Stimulated activated CD8-positive, alpha-beta memory T cell treated with anti-CD3 and anti-CD28 coated beads, Interleukin-2, amount 100 ng/mL, for 48 hours (primary cell): Measurements from ENCODE around the gene DNM3.
A peak's percentile ranks its signal among the peaks of the same experiment; 100 is the strongest.

Source experiments
- DNase-seq, 2 donors: peaks; one replicate each; pipeline ENCODE4 v3.0.0-alpha.2; 2020; ENCODE audit warnings: low read depth in 2 of 2

The DNM3 gene

DNA sequence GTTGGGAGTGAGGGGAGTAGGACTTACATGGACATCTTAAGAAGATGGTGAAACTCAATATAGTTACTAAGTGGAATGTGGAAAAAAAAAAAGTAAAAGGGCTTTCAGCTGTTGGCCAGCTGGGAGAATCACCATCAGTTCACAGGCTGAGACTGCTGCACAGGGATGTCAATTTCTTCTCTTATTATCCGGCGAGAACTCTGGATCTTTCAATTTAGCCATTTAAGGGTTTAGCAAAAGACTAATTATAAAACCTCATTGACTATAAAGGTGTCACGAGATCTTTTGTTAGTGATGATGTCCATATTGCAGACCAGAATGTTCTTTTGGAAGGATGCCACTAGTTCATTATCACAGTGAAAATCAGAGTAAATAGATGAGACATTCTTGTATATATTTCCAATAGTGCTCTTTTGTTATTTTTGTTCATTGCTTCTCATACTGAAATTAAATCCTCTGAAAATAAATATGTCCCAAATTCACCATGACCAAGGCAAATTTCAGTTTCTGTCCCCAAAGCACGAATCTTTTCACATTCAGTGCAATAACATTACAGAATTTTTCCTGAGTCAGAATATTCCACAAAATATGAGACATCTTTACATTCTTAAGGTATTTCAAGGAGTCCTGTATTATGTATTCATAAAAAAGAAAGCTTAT, 266.1 kb downstream of the DNM3 start:
- no peak for DNase-seq

GRCh38 chr1:172108161-172108893, 267.0 kb downstream of the DNM3 start:
- DNase-seq: no peak

DNA sequence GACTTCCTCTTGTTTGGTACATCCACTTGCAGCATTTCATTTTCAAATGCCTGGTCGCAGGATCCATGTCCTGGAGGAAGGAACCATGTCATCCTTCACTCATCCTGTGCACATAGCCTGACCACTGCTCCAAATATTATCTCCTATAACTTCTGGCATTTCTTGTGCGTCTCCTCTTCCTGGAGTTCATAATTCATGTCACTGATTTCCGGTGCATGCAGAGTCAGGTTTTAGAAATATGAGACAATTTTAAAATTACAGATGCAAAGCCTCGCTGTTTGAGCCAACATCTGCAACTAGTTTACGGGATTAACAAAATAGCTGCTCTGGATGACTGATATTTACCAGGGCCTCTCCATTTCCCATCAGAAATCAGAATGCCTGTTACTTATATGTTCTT, 268.1 kb downstream of the DNM3 start:
- no peak for DNase-seq

GRCh38 chr1:172112576-172112975, 271.3 kb downstream of the DNM3 start:
- DNase-seq: no peak

DNA sequence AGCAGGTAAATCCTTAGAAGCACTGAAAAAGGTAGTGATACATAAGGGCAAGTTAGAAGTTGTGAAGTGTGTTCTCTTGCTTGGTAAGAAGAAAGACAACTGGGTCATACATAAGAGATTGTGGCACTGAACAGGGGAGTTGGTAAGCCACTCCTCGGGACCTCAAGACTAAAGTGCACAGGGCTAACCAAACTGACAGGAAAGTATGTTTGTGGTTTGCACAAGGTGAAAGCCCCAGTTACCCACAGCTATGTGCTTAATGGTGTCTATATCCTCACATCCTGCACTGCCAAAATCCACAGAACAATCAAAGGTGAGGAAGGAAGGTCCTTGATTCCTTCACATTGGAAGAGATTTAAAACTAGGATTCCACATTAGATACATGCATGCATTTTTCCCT, 276.5 kb downstream of the DNM3 start:
- peak in 1 of 2 donors; percentile 3 for DNase-seq

DNA sequence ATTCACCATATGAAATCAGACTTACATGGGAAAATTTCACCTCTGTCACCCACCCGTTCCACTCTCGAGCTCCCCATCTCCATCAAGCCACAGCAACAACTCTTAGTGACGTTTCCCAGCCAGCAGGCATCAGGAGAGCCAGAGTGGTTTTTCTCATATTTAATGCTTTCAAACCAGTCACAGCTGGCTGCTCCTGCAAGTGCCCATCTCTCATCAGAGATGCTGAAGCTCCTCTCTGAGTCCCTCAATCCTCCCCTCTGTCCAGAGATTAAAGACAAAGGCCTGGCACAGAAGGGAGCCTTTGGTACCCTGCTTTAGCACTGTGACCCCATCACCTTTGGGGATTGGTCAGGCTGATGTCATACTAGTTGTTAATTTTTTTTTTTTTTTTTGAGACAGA, 277.3 kb downstream of the DNM3 start:
- DNase-seq: no peak

GRCh38 chr1:172119184-172119583, 277.9 kb downstream of the DNM3 start:
- DNase-seq: no peak

DNA sequence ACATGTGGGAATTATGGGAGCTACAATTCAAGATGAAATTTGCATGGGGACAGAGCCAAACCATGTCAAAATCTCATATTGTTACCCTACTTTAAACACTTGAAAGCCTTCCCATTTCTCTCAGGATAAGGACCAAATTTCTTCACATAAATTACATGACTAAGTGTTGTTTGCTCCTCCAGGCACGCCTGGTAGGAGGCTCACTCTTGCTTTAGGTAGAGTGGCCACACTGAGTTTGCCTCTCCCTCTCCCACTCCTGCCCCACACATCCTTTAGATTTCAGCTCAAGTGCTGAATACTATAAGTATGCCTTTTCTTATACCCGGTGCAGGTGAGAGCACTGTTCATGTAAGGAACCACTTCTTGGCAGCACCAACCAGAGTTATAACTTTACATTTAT, 279.1 kb downstream of the DNM3 start:
- DNase-seq: no peak

DNA sequence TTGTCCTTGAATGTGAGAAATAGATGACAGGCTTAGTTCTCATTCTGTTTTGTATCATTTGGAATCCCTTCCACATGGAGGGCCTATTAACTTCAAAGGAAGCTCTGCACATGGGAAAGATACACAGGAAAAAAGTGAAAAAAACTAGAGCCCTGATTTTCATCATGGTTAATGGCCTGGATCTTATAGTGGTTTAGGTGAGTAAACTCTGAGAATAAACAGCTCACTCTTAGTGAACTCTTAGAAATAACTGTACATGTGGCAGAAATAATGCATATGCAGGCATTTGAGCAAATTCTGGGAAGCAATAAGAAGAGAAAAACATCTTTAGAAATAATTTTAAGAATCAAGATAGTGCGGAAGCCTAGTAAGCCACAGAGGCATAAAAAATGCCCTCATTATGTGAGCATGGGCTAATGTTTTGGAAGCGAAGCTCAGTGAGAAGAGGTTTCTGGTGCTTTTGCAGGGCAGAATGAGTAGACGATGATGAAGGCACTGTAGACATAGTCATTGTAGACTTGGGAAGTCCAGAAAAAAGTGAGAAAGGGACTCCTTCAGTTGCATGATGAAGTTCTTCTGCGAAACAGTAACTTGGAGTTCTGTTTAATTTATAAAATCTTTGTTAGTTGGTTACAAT, 279.9 kb downstream of the DNM3 start:
- no peak for DNase-seq

- no peak for DNase-seq
Observed at GRCh38 chr1:172122381-172122780, 281.1 kb downstream of the DNM3 start.

GRCh38 chr1:172125250-172125649, 284.0 kb downstream of the DNM3 start:
- DNase-seq: no peak

GRCh38 chr1:172125812-172126430, 284.6 kb downstream of the DNM3 start:
- no peak for DNase-seq

DNA sequence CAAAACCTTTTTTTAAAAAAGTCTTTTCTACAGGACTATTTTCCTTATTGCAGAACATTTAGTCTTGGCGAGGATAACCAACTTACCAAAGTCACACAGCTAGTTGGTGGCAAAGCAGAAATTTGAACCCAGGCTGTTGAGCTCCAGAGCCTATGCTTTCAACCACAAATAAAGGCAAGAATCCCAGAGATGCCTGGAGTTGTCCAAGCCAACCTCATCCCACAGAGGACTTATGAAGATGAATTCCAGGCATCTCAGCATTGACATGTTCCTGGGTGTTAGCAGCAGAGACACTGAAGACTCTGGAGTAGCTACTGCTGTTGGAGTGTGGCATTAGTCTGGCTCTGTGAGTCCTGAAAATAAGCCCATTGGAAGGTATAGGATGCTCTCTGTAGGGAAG, 291.5 kb downstream of the DNM3 start:
- no peak for DNase-seq

- no peak for DNase-seq
Observed at GRCh38 chr1:172134087-172134731, 292.9 kb downstream of the DNM3 start.

DNA sequence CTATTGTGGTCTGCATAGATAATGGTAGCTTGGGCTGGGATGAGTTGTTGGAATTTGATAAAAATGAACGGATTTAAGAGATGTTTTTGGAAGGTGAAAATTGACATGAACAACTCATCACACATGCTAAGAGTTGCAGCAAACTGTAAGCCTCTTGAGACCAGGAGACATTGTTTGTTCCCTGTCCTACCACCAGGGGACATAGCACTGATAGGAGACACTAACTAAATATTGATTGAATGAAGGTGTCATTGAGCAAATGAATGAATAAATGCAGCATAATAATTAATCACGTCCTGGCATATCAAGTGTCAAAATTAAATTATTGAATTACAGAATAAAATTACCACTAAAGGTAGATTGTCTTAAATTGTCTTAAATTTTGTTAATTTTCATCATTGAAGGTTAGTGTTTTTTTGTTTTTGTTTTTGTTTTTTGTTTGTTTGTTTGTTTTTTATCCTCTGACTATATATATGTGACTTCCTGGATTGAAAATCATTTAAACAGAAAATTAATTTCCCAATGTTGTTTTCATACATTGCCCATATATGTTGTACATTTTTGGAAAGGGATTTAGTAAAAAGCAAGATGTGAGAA, 293.9 kb downstream of the DNM3 start:
- no peak for DNase-seq

- no peak for DNase-seq
Observed at GRCh38 chr1:172135978-172136610, 294.8 kb downstream of the DNM3 start.

GRCh38 chr1:172136925-172137324, 295.6 kb downstream of the DNM3 start:
- no peak for DNase-seq

- DNase-seq: no peak
Observed at GRCh38 chr1:172137703-172138454, 296.6 kb downstream of the DNM3 start.

DNA sequence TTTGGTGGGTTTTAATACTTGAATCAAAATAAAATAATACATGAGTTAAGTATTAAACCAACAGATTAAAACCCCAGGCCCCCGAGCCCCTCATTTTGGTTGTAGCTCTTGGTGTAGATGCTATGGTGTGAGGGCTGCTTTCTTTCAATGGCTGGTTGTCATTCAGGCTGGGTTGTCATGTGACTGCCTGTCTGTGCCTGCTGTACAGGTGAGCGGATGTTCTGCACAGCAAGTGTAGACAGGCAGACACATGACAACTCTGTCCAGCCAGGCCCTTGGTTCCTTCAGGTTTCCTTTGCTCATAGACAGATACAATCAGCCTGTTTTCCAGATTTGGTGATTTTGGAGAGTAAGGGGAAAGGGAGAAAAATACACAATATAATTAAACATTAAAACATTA, 297.3 kb downstream of the DNM3 start:
- no peak for DNase-seq

- DNase-seq: no peak
Observed at GRCh38 chr1:172139196-172139595, 297.9 kb downstream of the DNM3 start.

DNA sequence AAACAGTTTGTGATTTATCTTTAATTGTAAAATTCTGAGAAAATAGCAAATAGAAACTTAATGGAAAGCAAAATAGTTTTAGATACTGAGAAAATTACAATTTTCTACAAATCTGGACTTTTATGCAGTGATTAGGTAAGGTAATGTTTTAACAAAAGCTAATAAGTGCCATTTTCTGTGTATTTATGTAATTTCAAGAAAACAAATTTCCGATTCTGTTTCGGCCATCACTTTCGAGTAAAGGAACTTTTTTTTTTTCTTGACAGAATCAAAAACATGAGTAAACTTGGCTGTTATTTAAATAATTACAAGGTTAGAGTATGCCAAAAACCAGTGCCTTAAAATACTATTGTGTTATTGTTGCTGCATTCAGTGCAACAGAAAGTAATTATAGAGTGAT, 298.8 kb downstream of the DNM3 start:
- no peak for DNase-seq
